Lower leg skin (tissue), 3 donors: ENCODE results near the gene ZNF587B.
"Not testable (repeated sequence)": the region's sequence is repeated elsewhere in the genome, so short reads cannot be mapped to it uniquely, and the experiment has no call there.

ENCODE experiments used
- CTCF ChIP-seq, 3 donors: fragments of 450-650 bp; IDR thresholded peaks; one replicate each; pipeline ENCODE4 v1.5.1; 2016; ENCODE audit warnings: antibody characterized with exemption in 3 of 3, mild to moderate bottlenecking in 3 of 3, moderate library complexity in 2 of 3
- POLR2A ChIP-seq, 2 donors: fragments of 450-650 bp; IDR thresholded peaks; one replicate each; pipeline ENCODE4 v1.6.1; 2016 to 2017; ENCODE audit warnings: antibody characterized with exemption in 2 of 2, mild to moderate bottlenecking in 1 of 2, moderate library complexity in 1 of 2

GRCh38 chr19:57796580-57796979 lies 33.5 kb upstream of the ZNF587B start:
- not testable (repeated sequence) for TF ChIP-seq CTCF, POLR2A (IDR thresholded peaks at IDR 0.05)
